HG03571 (cell line): ENCODE data around the gene ATG5.

Experiments used
- ATAC-seq: cut with Tn5 transposase; IDR thresholded peaks from one replicate; pipeline ENCODE4 v1.9.1; 2021; ENCODE audit not compliant: unreplicated experiment

The ATG5 gene

DNA sequence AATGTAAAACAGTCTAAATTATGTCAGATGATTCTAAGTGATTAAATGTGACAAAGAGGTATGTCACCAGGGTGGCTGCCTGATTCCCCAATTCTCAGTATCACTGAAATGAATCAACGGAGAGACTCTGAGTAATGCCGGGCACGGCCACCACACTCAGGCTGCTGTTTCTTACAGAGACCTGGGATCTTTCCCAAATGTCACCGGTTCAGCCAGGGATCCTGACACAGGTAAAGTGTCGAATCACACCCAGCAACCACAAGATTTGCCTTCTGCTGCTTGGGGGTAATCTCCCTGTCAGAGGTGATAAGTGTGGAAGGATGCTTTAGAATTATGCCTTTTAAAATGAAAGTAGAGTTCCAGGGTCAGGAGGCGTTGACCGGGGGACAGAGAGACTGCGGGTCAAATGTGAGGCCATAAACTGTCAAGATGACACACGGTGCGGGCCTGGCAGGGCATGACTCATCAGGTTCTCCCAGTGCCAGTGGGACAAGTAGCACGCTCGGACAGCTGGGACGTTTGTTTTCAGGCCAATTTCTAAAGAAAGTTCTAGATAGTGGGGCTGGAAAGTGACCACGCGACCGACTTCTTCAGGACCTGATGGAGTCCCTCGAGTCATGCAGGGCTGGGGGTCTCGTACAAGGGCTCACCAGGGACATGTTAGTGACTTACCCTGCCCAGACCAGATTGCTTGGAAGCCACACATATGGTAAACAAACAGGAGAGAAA is 190.5 kb downstream of the ATG5 start:
- no peak for ATAC-seq
